ENCODE measurements around the gene KIAA1217. TPM values are rescaled to one million over a fixed set of nuclear protein-coding genes. Genes with fewer than 3 reads are reported as not detected.
A peak's percentile ranks its signal among the peaks of the same experiment; 100 is the strongest.

The KIAA1217 gene
- total and polyA plus RNA-seq, 2 experiments from 2014 or later: 13.3 to 23.1 TPM

GRCh38 chr10:24501056-24501711 is 292.2 kb downstream of the KIAA1217 start:
- H3K4me3 ChIP-seq: no peak overlapping the region
- H3K36me3 ChIP-seq: no peaks in the 10 kb centered on the region
- no peaks in the 10 kb centered on the region for H3K27me3 ChIP-seq
- no peak overlapping the region for H3K27ac ChIP-seq
- no peaks in the 10 kb centered on the region for H3K4me1 ChIP-seq (ENCODE audit: low read depth)
- no peaks in the 10 kb centered on the region for H3K9me3 ChIP-seq (ENCODE audit: low read depth)
- TF ChIP-seq CTCF (IDR thresholded peaks at IDR 0.05; ENCODE audit: low read depth, low read length): no peak
- DNase-seq (ENCODE audit: low read depth in 1 of 2, low spot score in 1 of 2): no peak

- H3K36me3 ChIP-seq: no peaks in the 10 kb centered on the region
- H3K4me1 ChIP-seq (ENCODE audit: low read depth): no peaks in the 10 kb centered on the region
- no peaks in the 10 kb centered on the region for H3K9me3 ChIP-seq (ENCODE audit: low read depth)
- H3K27me3 ChIP-seq: no peaks in the 10 kb centered on the region
- TF ChIP-seq CTCF (IDR thresholded peaks at IDR 0.05; ENCODE audit: low read depth, low read length): no peak
- no peak for DNase-seq (ENCODE audit: low read depth in 1 of 2, low spot score in 1 of 2)
- no peak overlapping the region for H3K4me3 ChIP-seq
- H3K27ac ChIP-seq: no peak overlapping the region
Measured at GRCh38 chr10:24502006-24502405, 293.1 kb downstream of the KIAA1217 start.

- DNase-seq (ENCODE audit: low read depth in 1 of 2, low spot score in 1 of 2): no peak
- Histone ChIP-seq H3K4me1 (ENCODE audit: low read depth) (no peaks in the 10 kb centered on the region), H3K27ac (no peak overlapping the region), H3K27me3 (no peaks in the 10 kb centered on the region), H3K9me3 (ENCODE audit: low read depth) (no peaks in the 10 kb centered on the region), H3K36me3 (no peaks in the 10 kb centered on the region), H3K4me3 (no peak overlapping the region)
- TF ChIP-seq CTCF (IDR thresholded peaks at IDR 0.05; ENCODE audit: low read depth, low read length): no peak
Measured at GRCh38 chr10:24502801-24503460, 294.0 kb downstream of the KIAA1217 start.

- peak; percentile 59 to 66 for DNase-seq (ENCODE audit: low read depth in 1 of 2, low spot score in 1 of 2)
- H3K36me3 ChIP-seq: no peaks in the 10 kb centered on the region
- H3K27me3 ChIP-seq: no peaks in the 10 kb centered on the region
- H3K9me3 ChIP-seq (ENCODE audit: low read depth): no peaks in the 10 kb centered on the region
- no peaks in the 10 kb centered on the region for H3K4me1 ChIP-seq (ENCODE audit: low read depth)
- H3K27ac ChIP-seq: no peak overlapping the region
- TF ChIP-seq CTCF (IDR thresholded peaks at IDR 0.05; ENCODE audit: low read depth, low read length): peak; percentile 63
- no peak overlapping the region for H3K4me3 ChIP-seq
Measured at GRCh38 chr10:24503461-24504320, 294.8 kb downstream of the KIAA1217 start.

- no peak for DNase-seq (ENCODE audit: low read depth in 1 of 2, low spot score in 1 of 2)
- Histone ChIP-seq H3K27ac (no peak overlapping the region), H3K27me3 (no peaks in the 10 kb centered on the region), H3K4me1 (ENCODE audit: low read depth) (no peaks in the 10 kb centered on the region), H3K36me3 (no peaks in the 10 kb centered on the region), H3K9me3 (ENCODE audit: low read depth) (no peaks in the 10 kb centered on the region), H3K4me3 (no peak overlapping the region)
- TF ChIP-seq CTCF (IDR thresholded peaks at IDR 0.05; ENCODE audit: low read depth, low read length): no peak
Measured at GRCh38 chr10:24505759-24506158, 296.8 kb downstream of the KIAA1217 start.

Measured in cardiac muscle cell (in vitro differentiated cells and primary cell).